H1 (cell line): Measurements from ENCODE around the gene EIF4E. TPM values are rescaled to one million over a fixed set of nuclear protein-coding genes. Genes with fewer than 3 reads are reported as not detected.
A peak's percentile ranks its signal among the peaks of the same experiment; 100 is the strongest.

Experiments used
- ATF3 ChIP-seq: IDR thresholded peaks from 2 replicates; pipeline ENCODE4 v1.6.1; 2011; ENCODE audit warnings: low read depth, mild to moderate bottlenecking, low read length; ENCODE audit not compliant: insufficient read depth
- CHD1 ChIP-seq: IDR thresholded peaks from 2 replicates; pipeline ENCODE4 v1.6.1; 2012; ENCODE audit warnings: low read depth, low read length, improper control_type of control experiment
- CHD7 ChIP-seq: fragments of 300-600 bp; sonication (generic); IDR thresholded peaks from 2 replicates; pipeline ENCODE4 v1.7.1; 2012; ENCODE audit warnings: low read length, moderate library complexity, mild to moderate bottlenecking, inconsistent platforms; ENCODE audit not compliant: insufficient replicate concordance
- EP300 ChIP-seq, 2 experiments: IDR thresholded peaks; 1 replicate in 1 of 2; 2 replicates in 1 of 2; pipeline ENCODE4 v1.6.1; 2011 to 2012; ENCODE audit warnings: low read depth in 2 of 2, low read length in 2 of 2, mild to moderate bottlenecking in 2 of 2, borderline replicate concordance in 1 of 2, inconsistent platforms in 1 of 2, moderate library complexity in 1 of 2
- EZH2 ChIP-seq: fragments of 200-600 bp; sonication (generic); IDR thresholded peaks from 2 replicates; pipeline ENCODE4 v1.7.1; 2012; ENCODE audit warnings: low read depth, mild to moderate bottlenecking, moderate library complexity, low read length, inconsistent platforms; ENCODE audit not compliant: severe bottlenecking
- GABPA ChIP-seq: IDR thresholded peaks from 2 replicates; pipeline ENCODE4 v1.6.1; 2011; ENCODE audit warnings: mild to moderate bottlenecking, low read length, moderate library complexity, borderline replicate concordance; ENCODE audit not compliant: insufficient read depth
- RFX5 ChIP-seq: IDR thresholded peaks from 2 replicates; pipeline ENCODE4 v1.6.1; 2011; ENCODE audit warnings: low read depth, low read length, improper control_type of control experiment, borderline replicate concordance
- SIN3A ChIP-seq, 2 experiments: IDR thresholded peaks in 1 of 2; conservative IDR thresholded peaks in 1 of 2; 2 replicates each; pipeline ENCODE4 v1.6.1; 2011 to 2012; ENCODE audit warnings: low read length in 2 of 2, improper control_type of control experiment in 1 of 2, low read depth in 1 of 2, mild to moderate bottlenecking in 1 of 2
- polyA plus RNA-seq, 7 experiments: library from polyadenylated mRNA; depleted of rRNA in 3 of 7; stranded (reverse) in 5 of 7; unstranded in 2 of 7; fragments of >200 nt in 5 of 7; fragments of 200-250 nt in 2 of 7; gene quantifications; 1 replicate in 5 of 7; 2 replicates in 1 of 7; 4 replicates in 1 of 7; pipeline versions ENCODE4 v1.2.1 to v1.2.3, GENCODE V29; 2011 to 2013; ENCODE audit warnings: missing spikeins in 2 of 7, mixed read lengths in 2 of 7
- total RNA-seq: library from RNA; stranded (reverse); fragmentation: NEBNext Ultra II Directional; extraction: Animal tissue kit (Norgen Biotek cat#: 25700); gene quantifications from 2 replicates; pipeline ENCODE4 v1.2.1, GENCODE V29; 2021

Gene EIF4E
- total and polyA plus RNA-seq, 2 of the 8 experiments (the other 6 are each of a cell fraction or from before 2014, with no cell fraction given): 59.6 to 185 TPM

DNA sequence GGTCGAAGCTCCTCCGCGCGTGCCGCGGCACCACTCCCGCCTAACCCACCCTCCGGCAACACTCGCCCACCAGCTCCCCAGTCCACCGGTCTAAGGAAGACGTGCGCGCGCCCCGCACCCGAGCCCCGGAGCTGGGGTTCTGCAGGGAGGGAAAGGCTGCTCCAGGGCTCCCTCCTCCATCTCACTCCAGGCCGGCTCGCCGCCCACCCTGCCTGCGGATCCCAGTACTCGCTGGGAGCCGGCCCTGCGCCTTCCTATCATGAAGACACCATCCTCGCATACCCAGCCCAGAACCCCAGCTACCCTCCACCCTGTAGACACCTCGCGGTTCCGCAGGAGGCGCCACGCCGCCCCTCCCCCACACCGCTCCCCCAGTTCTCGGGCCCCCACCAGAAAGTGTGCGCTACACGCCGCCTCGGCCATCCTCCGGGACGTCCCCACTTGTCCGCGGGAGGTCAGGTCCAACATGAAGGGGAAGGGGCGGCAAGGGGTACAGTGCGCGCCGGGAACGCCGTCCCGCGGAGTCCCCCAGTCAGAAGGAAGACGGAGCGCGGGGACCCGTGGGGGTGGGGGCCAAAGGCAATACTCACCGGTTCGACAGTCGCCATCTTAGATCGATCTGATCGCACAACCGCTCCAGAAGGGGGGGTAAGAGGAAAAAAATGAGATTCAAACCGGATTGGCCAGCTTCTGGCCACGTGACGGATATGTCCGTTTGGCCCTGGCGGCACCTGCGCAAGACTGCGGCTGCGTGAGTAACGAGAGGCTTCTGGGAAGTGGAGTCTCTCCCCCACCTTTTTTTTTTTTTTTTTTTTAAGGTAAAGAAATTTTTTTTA, at the start of gene EIF4E (continued):
- peak in 1 of 2 experiments; percentile 38; a peak in 2 of 4 replicates for TF ChIP-seq SIN3A (conservative IDR thresholded peaks at IDR 0.05 in 1 of 2, IDR thresholded peaks at IDR 0.05 in 1 of 2; ENCODE audit: low read depth in 1 of 2, low read length in 2 of 2)
- no peak for TF ChIP-seq EZH2
- no peak for TF ChIP-seq CHD1
- TF ChIP-seq EP300 (IDR thresholded peaks at IDR 0.05; ENCODE audit: borderline replicate concordance in 1 of 2, low read depth in 2 of 2, low read length in 2 of 2): no peak
- TF ChIP-seq ATF3: peak; percentile 94
- TF ChIP-seq GABPA: no peak
- TF ChIP-seq RFX5: no peak
- TF ChIP-seq CHD7: no peak
